Fibroblast of skin of left biceps (primary cell): ENCODE data around the gene ACVRL1.

Experiments
- DNase-seq, 2 experiments: peaks; one replicate each; pipeline ENCODE4 v3.0.0-alpha.2; 2013; ENCODE audit warnings: low read depth in 2 of 2

ACVRL1 gene

GRCh38 chr12:51915951-51916350 is 8.6 kb downstream of the ACVRL1 start:
- no peak for DNase-seq

- no peak for DNase-seq
Observed at GRCh38 chr12:51917041-51917590, 9.8 kb downstream of the ACVRL1 start.

GRCh38 chr12:51917746-51918453 is 10.6 kb downstream of the ACVRL1 start:
- no peak for DNase-seq

GRCh38 chr12:51920046-51920445 is 12.7 kb downstream of the ACVRL1 start:
- no peak for DNase-seq

GRCh38 chr12:51921017-51921725 is 13.9 kb downstream of the ACVRL1 start:
- DNase-seq = no peak

- no peak for DNase-seq
Observed at GRCh38 chr12:51922146-51922545, 14.8 kb downstream of the ACVRL1 start.

GRCh38 chr12:51922762-51923505 is 15.6 kb downstream of the ACVRL1 start:
- DNase-seq = peak; percentile 49 to 55

- DNase-seq = no peak
Observed at GRCh38 chr12:51923506-51924365, 16.4 kb downstream of the ACVRL1 start.

- no peak for DNase-seq
Observed at GRCh38 chr12:51924551-51925319, 17.4 kb downstream of the ACVRL1 start.

- DNase-seq = no peak
Observed at GRCh38 chr12:51925346-51926063, 18.2 kb downstream of the ACVRL1 start.

GRCh38 chr12:51926064-51926632 is 18.8 kb downstream of the ACVRL1 start:
- no peak for DNase-seq

- no peak for DNase-seq
Observed at GRCh38 chr12:51926718-51927117, 19.4 kb downstream of the ACVRL1 start.

- no peak for DNase-seq
Observed at GRCh38 chr12:51932218-51933076, 25.1 kb downstream of the ACVRL1 start.

GRCh38 chr12:51934080-51934479 is 26.8 kb downstream of the ACVRL1 start:
- no peak for DNase-seq

GRCh38 chr12:51937926-51938325 is 30.6 kb downstream of the ACVRL1 start:
- DNase-seq = no peak

GRCh38 chr12:51938726-51939125 is 31.4 kb downstream of the ACVRL1 start:
- no peak for DNase-seq

- no peak for DNase-seq
Observed at GRCh38 chr12:51941011-51941581, 33.8 kb downstream of the ACVRL1 start.

- no peak for DNase-seq
Observed at GRCh38 chr12:51941604-51942003, 34.3 kb downstream of the ACVRL1 start.
